Breast epithelium (tissue), 4 donors: ENCODE data around the gene ANKRD65. TPM values are rescaled to one million over a fixed set of nuclear protein-coding genes. Genes with fewer than 3 reads are reported as not detected.

ENCODE experiments used
- DNase-seq, 2 donors: peaks; one replicate each; pipeline ENCODE4 v3.0.0-alpha.2; 2019; ENCODE audit warnings: low spot score in 2 of 2
- H3K27ac ChIP-seq, 2 donors: fragments of 200-600 bp; sonication (generic) in 1 of 2; one replicate each; pipeline ENCODE4 v1.5.1; 2016 to 2019; ENCODE audit warnings: mild to moderate bottlenecking in 1 of 2
- H3K27me3 ChIP-seq, 2 donors: fragments of 200-600 bp; sonication (generic) in 1 of 2; one replicate each; pipeline versions ENCODE4 v1.5.1 to v1.6.0; 2017 to 2019; ENCODE audit warnings: control low read depth in 1 of 2, mild to moderate bottlenecking in 1 of 2
- H3K36me3 ChIP-seq: fragments of 200-600 bp; one replicate; pipeline ENCODE4 v1.5.1; 2019
- H3K4me1 ChIP-seq, 2 donors: fragments of 200-600 bp; sonication (generic); one replicate each; pipeline ENCODE4 v1.5.1; 2016 to 2019; ENCODE audit warnings: control low read depth in 1 of 2
- H3K4me3 ChIP-seq, 3 donors: fragments of 200-600 bp; sonication (generic); 1 replicate in 2 of 3; 2 replicates in 1 of 3; pipeline ENCODE4 v1.5.1; 2016 to 2019; ENCODE audit warnings: mild to moderate bottlenecking in 3 of 3, moderate library complexity in 2 of 3
- H3K9me3 ChIP-seq, 2 donors: fragments of 200-600 bp; sonication (generic) in 1 of 2; one replicate each; pipeline ENCODE4 v1.5.1; 2016 to 2019; ENCODE audit warnings: control low read depth in 1 of 2
- CTCF ChIP-seq, 3 donors: fragments of 450-650 bp; IDR thresholded peaks; one replicate each; pipeline ENCODE4 v1.5.1; 2016 to 2017; ENCODE audit warnings: antibody characterized with exemption in 3 of 3, mild to moderate bottlenecking in 3 of 3, moderate library complexity in 3 of 3
- POLR2A ChIP-seq: fragments of 450-650 bp; IDR thresholded peaks from one replicate; pipeline ENCODE4 v1.6.1; 2016; ENCODE audit warnings: antibody characterized with exemption, mild to moderate bottlenecking, moderate library complexity
- POLR2AphosphoS5 ChIP-seq, 3 donors: sonication (generic); formaldehyde crosslinking; IDR thresholded peaks; one replicate each; pipeline ENCODE4 v1.6.1; 2017; ENCODE audit warnings: antibody characterized with exemption in 3 of 3
- intact Hi-C: fragments of 100-400 bp; cut with DNase I; formaldehyde crosslinking; loops from one replicate; pipeline ENCODE4 v1.15.1; 2023; ENCODE audit warnings: low total_unique reads
- total RNA-seq, 3 donors: library from RNA; depleted of rRNA; stranded (reverse); fragments of >200 nt; gene quantifications; one replicate each; pipeline ENCODE4 v1.1.0, GENCODE V29; 2016

ANKRD65 gene
- total RNA-seq, 3 donors from 2014 or later, result 10.2 to 16.0 (median 12.2) TPM

- H3K4me3 ChIP-seq, result peak overlapping the region; percentile 19 to 86 (median 58)
- no peak for TF ChIP-seq CTCF (IDR thresholded peaks at IDR 0.05)
- no peak for TF ChIP-seq POLR2AphosphoS5 (IDR thresholded peaks at IDR 0.05)
- TF ChIP-seq POLR2A, result no peak
- DNase-seq, result no peak
- no peaks in the 10 kb centered on the region for H3K27me3 ChIP-seq
- peak overlapping the region; percentile 75 to 80 for H3K27ac ChIP-seq
- H3K9me3 ChIP-seq, result no peaks in the 10 kb centered on the region
- H3K36me3 ChIP-seq, result no peaks in the 10 kb centered on the region
- intact Hi-C loops, result no loop called here
- H3K4me1 ChIP-seq, result peaks cover 24 to 36% of the 10 kb centered on the region in 2 donors
Observed at GRCh38 chr1:1427820-1428148, 6.7 kb upstream of the ANKRD65 start.

- Histone ChIP-seq H3K27me3 (no peaks in the 10 kb centered on the region), H3K9me3 (no peaks in the 10 kb centered on the region), H3K36me3 (no peaks in the 10 kb centered on the region), H3K27ac (peak overlapping the region; percentile 73 to 78), H3K4me1 (peaks cover 22 to 31% of the 10 kb centered on the region in 2 donors), H3K4me3 (peak overlapping the region; percentile 19 to 86 (median 58))
- TF ChIP-seq POLR2AphosphoS5 (IDR thresholded peaks at IDR 0.05) (no peak), POLR2A (no peak), CTCF (IDR thresholded peaks at IDR 0.05) (no peak)
- intact Hi-C loops, result no loop called here
- DNase-seq, result peak in 1 of 2 donors; percentile 53
Observed at GRCh38 chr1:1427106-1427819, 6.2 kb upstream of the ANKRD65 start.

- Histone ChIP-seq H3K36me3 (no peaks in the 10 kb centered on the region), H3K9me3 (no peaks in the 10 kb centered on the region), H3K4me3 (peak overlapping the region in 2 of 3 donors; percentile 2 to 35), H3K27me3 (no peaks in the 10 kb centered on the region), H3K27ac (peak overlapping the region; percentile 46 to 59), H3K4me1 (peaks cover 16 to 25% of the 10 kb centered on the region in 2 donors)
- no peak for DNase-seq
- intact Hi-C loops, result no loop called here
- TF ChIP-seq POLR2AphosphoS5 (IDR thresholded peaks at IDR 0.05) (no peak), POLR2A (no peak), CTCF (IDR thresholded peaks at IDR 0.05) (no peak)
Observed at GRCh38 chr1:1426496-1427105, 5.5 kb upstream of the ANKRD65 start.

- H3K36me3 ChIP-seq, result no peaks in the 10 kb centered on the region
- H3K4me3 ChIP-seq, result peak overlapping the region in 1 of 3 donors; percentile 2
- TF ChIP-seq CTCF (IDR thresholded peaks at IDR 0.05), result no peak
- no peak for TF ChIP-seq POLR2A
- TF ChIP-seq POLR2AphosphoS5 (IDR thresholded peaks at IDR 0.05), result no peak
- no peak for DNase-seq
- intact Hi-C loops, result no loop called here
- H3K9me3 ChIP-seq, result no peaks in the 10 kb centered on the region
- H3K27ac ChIP-seq, result peak overlapping the region; percentile 46 to 59
- H3K4me1 ChIP-seq, result peaks cover 9 to 20% of the 10 kb centered on the region in 2 donors
- H3K27me3 ChIP-seq, result no peaks in the 10 kb centered on the region
Observed at GRCh38 chr1:1425753-1426495, 4.8 kb upstream of the ANKRD65 start.

- no peak for DNase-seq
- TF ChIP-seq CTCF (IDR thresholded peaks at IDR 0.05), result no peak
- no peak for TF ChIP-seq POLR2A
- TF ChIP-seq POLR2AphosphoS5 (IDR thresholded peaks at IDR 0.05), result no peak
- Histone ChIP-seq H3K27me3 (no peaks in the 10 kb centered on the region), H3K4me1 (peaks cover 5 to 18% of the 10 kb centered on the region in 2 donors), H3K4me3 (no peak overlapping the region), H3K36me3 (no peaks in the 10 kb centered on the region), H3K27ac (peak overlapping the region in 1 of 2 donors; percentile 46), H3K9me3 (no peaks in the 10 kb centered on the region)
- intact Hi-C loops, result no loop called here
Observed at GRCh38 chr1:1425426-1425752, 4.3 kb upstream of the ANKRD65 start.
